ENCODE data around the gene ZNF33B. TPM values are rescaled to one million over a fixed set of nuclear protein-coding genes. Genes with fewer than 3 reads are reported as not detected.

ZNF33B gene
- 2.5 and 12.6 TPM in 2 replicates for total RNA-seq

GRCh38 chr10:42638055-42638820 lies at the start of gene ZNF33B:
TSS of gene ZNF33B (minus strand) at chr10:42638570. CDS start at chr10:42636928, 1,642 bp downstream.

Other genes with a start within 250 kb of the ZNF33B start
- gene BMS1, start 144.2 kb upstream of the ZNF33B start, total RNA-seq = 11.4 and 14.0 TPM in 2 replicates

Data from bronchus fibroblast of lung (primary cell).